ENCODE results near the gene CPXM1.
"Not testable (repeated sequence)": the region's sequence is repeated elsewhere in the genome, so short reads cannot be mapped to it uniquely, and the experiment has no call there.

Gene CPXM1

GRCh38 chr20:2822073-2822472, 21.6 kb upstream of the CPXM1 start:
- no peak for DNase-seq

- no peak for DNase-seq
These were observed 20.8 kb upstream of the CPXM1 start for GRCh38 chr20:2820896-2821869.

GRCh38 chr20:2820084-2820895, 19.9 kb upstream of the CPXM1 start:
- no peak for DNase-seq

- DNase-seq = no peak
These were observed 17.6 kb upstream of the CPXM1 start for GRCh38 chr20:2817891-2818595.

- DNase-seq = no peak
These were observed 16.9 kb upstream of the CPXM1 start for GRCh38 chr20:2817341-2817726.

- no peak for DNase-seq
These were observed 16.3 kb upstream of the CPXM1 start for GRCh38 chr20:2816583-2817340.

- no peak for DNase-seq
These were observed 15.7 kb upstream of the CPXM1 start, which contains the start of gene TMEM239 for GRCh38 chr20:2816030-2816582. Gene TMEM239, plus strand, starts transcription at chr20:2816364. Its CDS starts 191 bp downstream, at chr20:2816555.

GRCh38 chr20:2815242-2815900, 14.9 kb upstream of the CPXM1 start:
- DNase-seq = no peak

GRCh38 chr20:2814587-2815051, 14.2 kb upstream of the CPXM1 start, which contains the start of gene C20orf141:
Gene C20orf141, plus strand, starts transcription at chr20:2814987. Its CDS starts 198 bp downstream, at chr20:2815185.
- DNase-seq = no peak

GRCh38 chr20:2814076-2814475, 13.6 kb upstream of the CPXM1 start:
- DNase-seq = no peak

- no peak for DNase-seq
These were observed 11.8 kb upstream of the CPXM1 start for GRCh38 chr20:2812189-2812588.

GRCh38 chr20:2809690-2810089, 9.3 kb upstream of the CPXM1 start:
- DNase-seq = no peak

- not testable (repeated sequence) for DNase-seq
These were observed 7.5 kb upstream of the CPXM1 start for GRCh38 chr20:2807929-2808328.

- DNase-seq = no peak
These were observed 6.6 kb upstream of the CPXM1 start for GRCh38 chr20:2807019-2807418.

GRCh38 chr20:2806351-2806701, 5.9 kb upstream of the CPXM1 start:
- no peak for DNase-seq

GRCh38 chr20:2805689-2806350, 5.4 kb upstream of the CPXM1 start:
- no peak for DNase-seq

GRCh38 chr20:2804852-2805688, 4.6 kb upstream of the CPXM1 start:
- DNase-seq = no peak
